ENCODE measurements around the gene OVOL2.
"Not testable (repeated sequence)": the region's sequence is repeated elsewhere in the genome, so short reads cannot be mapped to it uniquely, and the experiment has no call there.

Gene OVOL2

DNA sequence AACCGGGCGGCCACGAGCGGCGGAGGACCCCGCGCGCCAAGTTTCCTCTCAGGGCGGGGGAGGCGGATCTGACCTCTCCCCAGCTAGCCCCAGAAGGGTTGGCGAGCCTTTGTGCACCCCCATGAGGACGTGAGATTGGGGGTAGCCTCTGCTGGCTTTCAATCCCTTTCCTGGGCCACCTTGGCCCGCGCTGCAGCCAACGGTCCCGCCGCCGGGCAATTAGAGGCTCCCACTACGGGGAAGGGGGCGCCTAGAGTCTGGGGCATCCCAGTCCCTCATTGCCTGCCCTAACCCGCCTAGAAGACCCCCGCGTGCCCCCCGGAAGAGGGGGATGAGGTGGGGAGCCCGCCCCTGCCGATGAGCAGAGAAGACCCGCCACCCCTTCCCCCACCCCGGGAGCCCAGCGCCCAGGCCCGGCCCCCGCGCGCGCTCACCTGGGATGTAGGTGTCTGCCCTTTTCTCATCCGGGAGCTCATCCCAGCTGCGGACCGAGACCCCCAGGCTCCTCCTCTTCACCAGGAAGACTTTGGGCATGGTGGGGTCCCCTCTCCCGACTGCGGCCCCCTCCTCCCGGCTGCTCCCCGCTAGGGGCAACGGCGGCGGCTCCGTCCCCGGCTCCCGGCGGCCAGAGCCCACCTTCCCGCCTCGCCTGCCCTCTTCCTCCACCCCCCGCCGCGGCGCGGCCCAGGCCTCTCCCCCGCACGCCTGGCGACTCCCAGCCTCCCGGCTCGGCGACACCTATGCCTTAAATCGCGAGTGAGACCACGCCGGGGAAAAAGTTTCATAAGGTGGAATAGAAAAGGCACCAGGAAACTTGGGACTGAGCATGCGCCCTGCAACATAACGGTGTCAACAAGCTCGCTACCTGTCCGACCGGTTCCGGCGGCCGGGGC, at the start of gene OVOL2:
TSS of gene OVOL2 (minus strand) at position 816 of the 893 bp plus-strand sequence. CDS start at position 534, 282 bp downstream.
- H3K36me3 ChIP-seq (ENCODE audit: insufficient read depth, insufficient read length, low read length), result no peaks in the 10 kb centered on the region
- H3K9ac ChIP-seq (ENCODE audit: insufficient read length, low read depth), result peak within 1 kb of the TSS; percentile 42
- no peak for DNase-seq (ENCODE audit: low read depth, low spot score)
- H3K27me3 ChIP-seq (ENCODE audit: insufficient read depth, insufficient read length), result peaks cover 75% of the 10 kb centered on the region
- peak within 1 kb of the TSS; percentile 46 for H3K4me3 ChIP-seq (ENCODE audit: insufficient read length, low read depth)
- H3K9me3 ChIP-seq (ENCODE audit: insufficient read depth, low read length), result no peaks in the 10 kb centered on the region
- no peak for TF ChIP-seq ZNF274 (IDR thresholded peaks at IDR 0.05; ENCODE audit: low read depth, low read length)
- TF ChIP-seq SUZ12 (IDR thresholded peaks at IDR 0.05; ENCODE audit: extremely low read depth, insufficient read depth, insufficient read length), result no peak
- no peak for TF ChIP-seq YY1 (IDR thresholded peaks at IDR 0.05; ENCODE audit: insufficient read depth, insufficient read length)
- H3K4me1 ChIP-seq (ENCODE audit: insufficient read depth, insufficient read length), result peaks cover 8% of the 10 kb centered on the region

DNA sequence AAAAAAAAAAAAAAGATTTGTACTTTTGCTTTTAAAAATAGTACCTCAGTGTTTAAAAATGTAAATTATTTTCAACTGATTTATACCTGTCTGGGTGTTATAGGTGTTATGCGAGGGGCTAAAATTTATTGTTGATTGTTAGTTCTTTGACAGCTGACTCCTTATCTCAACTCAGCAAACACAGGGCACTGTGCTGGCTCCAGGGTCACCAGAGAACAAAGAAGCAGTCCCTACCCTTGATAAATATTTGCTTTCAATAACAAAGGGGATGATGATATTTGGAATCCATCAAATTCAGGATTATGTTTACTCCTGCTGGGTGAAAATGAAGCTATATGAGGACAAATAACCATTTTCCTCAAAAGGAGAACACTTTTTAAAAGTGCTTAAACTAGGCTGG, 45.8 kb upstream of the OVOL2 start:
- DNase-seq (ENCODE audit: low read depth, low spot score), result no peak
- no peaks in the 10 kb centered on the region for H3K9me3 ChIP-seq (ENCODE audit: insufficient read depth, low read length)
- H3K36me3 ChIP-seq (ENCODE audit: insufficient read depth, insufficient read length, low read length), result no peaks in the 10 kb centered on the region
- H3K27me3 ChIP-seq (ENCODE audit: insufficient read depth, insufficient read length), result no peaks in the 10 kb centered on the region
- H3K4me1 ChIP-seq (ENCODE audit: insufficient read depth, insufficient read length), result no peaks in the 10 kb centered on the region
- H3K4me3 ChIP-seq (ENCODE audit: insufficient read length, low read depth), result no peak overlapping the region
- H3K9ac ChIP-seq (ENCODE audit: insufficient read length, low read depth), result no peak overlapping the region
- no peak for TF ChIP-seq YY1 (IDR thresholded peaks at IDR 0.05; ENCODE audit: insufficient read depth, insufficient read length)
- TF ChIP-seq ZNF274 (IDR thresholded peaks at IDR 0.05; ENCODE audit: low read depth, low read length), result no peak

DNA sequence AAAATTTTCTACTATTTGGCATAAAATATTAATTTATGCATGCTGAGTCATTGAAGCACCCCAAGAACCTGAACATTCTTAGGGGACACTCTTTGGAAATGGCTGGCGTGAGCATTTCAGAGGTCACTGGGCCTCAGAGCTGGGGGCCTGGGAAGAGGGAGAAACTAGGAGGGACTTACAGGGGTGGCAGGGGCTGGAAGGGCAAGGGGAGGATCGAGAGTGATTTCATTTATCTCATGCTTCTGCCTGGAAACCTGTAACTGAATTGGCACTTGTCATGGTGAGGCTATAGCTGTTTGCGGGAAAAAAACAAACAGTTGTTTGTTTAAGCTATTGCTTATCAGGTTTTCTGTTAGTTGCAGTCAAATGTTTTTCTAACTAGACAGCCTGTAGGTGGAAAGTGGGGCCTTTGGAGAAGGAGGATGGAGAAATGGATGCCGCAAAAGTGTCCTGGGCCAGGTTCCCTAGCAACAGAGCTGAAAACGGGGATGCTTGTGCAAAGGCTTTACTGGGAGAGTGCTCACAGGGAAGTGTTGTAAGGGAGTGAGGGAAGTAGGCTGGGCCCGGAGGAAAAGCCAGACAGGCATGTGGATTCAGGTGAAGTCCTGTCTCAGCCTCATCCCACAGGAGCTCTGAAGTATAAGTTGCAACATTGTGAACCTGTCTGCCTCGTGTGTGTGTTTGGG, 43.6 kb upstream of the OVOL2 start:
- H3K36me3 ChIP-seq (ENCODE audit: insufficient read depth, insufficient read length, low read length), result no peaks in the 10 kb centered on the region
- TF ChIP-seq SUZ12 (IDR thresholded peaks at IDR 0.05; ENCODE audit: extremely low read depth, insufficient read depth, insufficient read length) (no peak), ZNF274 (IDR thresholded peaks at IDR 0.05; ENCODE audit: low read depth, low read length) (no peak), YY1 (IDR thresholded peaks at IDR 0.05; ENCODE audit: insufficient read depth, insufficient read length) (no peak)
- H3K9me3 ChIP-seq (ENCODE audit: insufficient read depth, low read length), result no peaks in the 10 kb centered on the region
- DNase-seq (ENCODE audit: low read depth, low spot score), result no peak
- no peak overlapping the region for H3K9ac ChIP-seq (ENCODE audit: insufficient read length, low read depth)
- no peak overlapping the region for H3K4me3 ChIP-seq (ENCODE audit: insufficient read length, low read depth)
- H3K27me3 ChIP-seq (ENCODE audit: insufficient read depth, insufficient read length), result no peaks in the 10 kb centered on the region
- H3K4me1 ChIP-seq (ENCODE audit: insufficient read depth, insufficient read length), result no peaks in the 10 kb centered on the region

DNA sequence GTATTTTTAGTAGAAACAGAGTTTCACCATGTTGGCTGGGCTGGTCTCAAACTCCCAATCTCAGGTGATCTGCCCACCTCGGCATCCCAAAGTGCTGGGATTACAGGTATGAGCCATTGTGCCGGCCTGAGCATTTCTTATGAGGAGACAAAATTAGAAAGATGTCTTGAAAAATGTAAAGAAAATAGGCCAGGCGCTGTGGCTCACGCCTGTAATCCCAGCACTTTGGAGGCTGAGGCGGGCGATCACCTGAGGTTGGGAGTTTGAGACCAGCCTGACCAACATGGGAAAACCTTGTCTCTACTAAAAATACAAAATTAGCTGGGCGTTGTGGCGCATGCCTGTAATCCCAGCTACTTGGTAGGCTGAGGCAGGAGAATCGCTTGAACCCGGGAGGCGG, 42.9 kb upstream of the OVOL2 start:
- not testable (repeated sequence) for H3K27me3 ChIP-seq (ENCODE audit: insufficient read depth, insufficient read length); H3K36me3 ChIP-seq (ENCODE audit: insufficient read depth, insufficient read length, low read length); H3K9ac ChIP-seq (ENCODE audit: insufficient read length, low read depth); H3K4me1 ChIP-seq (ENCODE audit: insufficient read depth, insufficient read length); H3K4me3 ChIP-seq (ENCODE audit: insufficient read length, low read depth); H3K9me3 ChIP-seq (ENCODE audit: insufficient read depth, low read length); DNase-seq (ENCODE audit: low read depth, low spot score)

DNA sequence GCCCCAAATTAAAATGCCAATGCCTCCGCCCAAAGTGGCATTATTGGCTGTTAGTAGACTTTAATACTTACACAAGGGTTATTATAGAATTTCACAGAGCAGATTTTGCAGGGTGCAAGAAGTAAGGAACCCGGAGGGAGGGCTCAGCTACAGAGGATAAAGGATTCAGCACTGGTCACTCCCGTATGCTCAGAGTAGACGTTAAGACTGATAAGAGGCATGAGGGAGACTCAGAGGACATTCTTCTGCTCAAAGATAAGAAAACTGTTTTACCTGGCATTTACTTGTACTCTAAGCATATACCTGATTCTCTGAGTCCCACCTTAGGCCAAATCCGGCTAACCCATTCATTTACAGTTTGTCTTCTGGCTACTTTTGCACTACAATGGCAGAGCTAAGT, 36.5 kb upstream of the OVOL2 start:
- Histone ChIP-seq H3K9me3 (ENCODE audit: insufficient read depth, low read length) (no peaks in the 10 kb centered on the region), H3K9ac (ENCODE audit: insufficient read length, low read depth) (no peak overlapping the region), H3K27me3 (ENCODE audit: insufficient read depth, insufficient read length) (no peaks in the 10 kb centered on the region), H3K36me3 (ENCODE audit: insufficient read depth, insufficient read length, low read length) (no peaks in the 10 kb centered on the region), H3K4me1 (ENCODE audit: insufficient read depth, insufficient read length) (no peaks in the 10 kb centered on the region), H3K4me3 (ENCODE audit: insufficient read length, low read depth) (no peak overlapping the region)
- TF ChIP-seq YY1 (IDR thresholded peaks at IDR 0.05; ENCODE audit: insufficient read depth, insufficient read length), result no peak
- TF ChIP-seq ZNF274 (IDR thresholded peaks at IDR 0.05; ENCODE audit: low read depth, low read length), result no peak
- TF ChIP-seq SUZ12 (IDR thresholded peaks at IDR 0.05; ENCODE audit: extremely low read depth, insufficient read depth, insufficient read length), result no peak
- no peak for DNase-seq (ENCODE audit: low read depth, low spot score)

DNA sequence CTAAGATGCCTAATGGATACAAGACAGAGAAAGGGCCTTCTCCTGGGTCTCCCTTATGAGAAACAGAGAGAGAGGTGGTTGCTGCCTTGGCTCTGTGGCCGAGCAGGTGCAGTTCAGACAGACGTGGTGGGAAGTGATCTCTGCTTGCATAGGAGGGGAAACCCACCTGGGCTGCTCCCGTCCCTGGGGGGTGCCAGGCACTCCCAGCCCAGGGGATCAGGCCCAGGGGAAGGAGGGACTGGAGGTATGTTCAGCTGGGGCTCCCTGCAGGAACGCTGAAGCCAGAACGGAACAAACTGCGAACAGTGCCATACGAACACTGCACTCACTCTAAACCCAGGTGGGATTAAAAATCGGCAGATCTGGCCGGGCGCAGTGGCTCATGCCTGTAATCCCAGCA, 35.7 kb upstream of the OVOL2 start:
- TF ChIP-seq ZNF274 (IDR thresholded peaks at IDR 0.05; ENCODE audit: low read depth, low read length), result no peak
- no peak for TF ChIP-seq YY1 (IDR thresholded peaks at IDR 0.05; ENCODE audit: insufficient read depth, insufficient read length)
- TF ChIP-seq SUZ12 (IDR thresholded peaks at IDR 0.05; ENCODE audit: extremely low read depth, insufficient read depth, insufficient read length), result no peak
- no peaks in the 10 kb centered on the region for H3K27me3 ChIP-seq (ENCODE audit: insufficient read depth, insufficient read length)
- no peak overlapping the region for H3K4me3 ChIP-seq (ENCODE audit: insufficient read length, low read depth)
- H3K9ac ChIP-seq (ENCODE audit: insufficient read length, low read depth), result no peak overlapping the region
- H3K36me3 ChIP-seq (ENCODE audit: insufficient read depth, insufficient read length, low read length), result no peaks in the 10 kb centered on the region
- no peaks in the 10 kb centered on the region for H3K9me3 ChIP-seq (ENCODE audit: insufficient read depth, low read length)
- DNase-seq (ENCODE audit: low read depth, low spot score), result no peak
- no peaks in the 10 kb centered on the region for H3K4me1 ChIP-seq (ENCODE audit: insufficient read depth, insufficient read length)

DNA sequence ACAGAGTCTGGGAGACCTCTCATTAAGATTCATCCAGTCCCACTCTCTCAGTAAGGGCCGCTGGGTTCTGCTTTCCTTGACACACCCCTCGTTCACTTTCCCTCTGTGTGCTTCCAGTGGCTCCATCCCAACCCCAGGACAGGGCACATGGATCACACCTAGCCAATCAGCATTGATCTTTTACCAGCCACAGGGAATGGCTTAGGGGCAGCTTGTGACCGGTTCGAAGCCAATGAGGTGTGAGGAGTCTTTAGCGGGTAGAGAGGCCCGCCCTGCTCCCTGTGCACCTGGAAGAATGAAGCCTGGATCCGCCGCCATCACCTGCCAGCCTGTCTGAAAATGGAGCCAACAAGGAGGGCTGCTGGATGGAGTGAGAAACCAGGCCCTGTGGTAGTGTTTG, 35.2 kb upstream of the OVOL2 start:
- no peak overlapping the region for H3K9ac ChIP-seq (ENCODE audit: insufficient read length, low read depth)
- no peaks in the 10 kb centered on the region for H3K36me3 ChIP-seq (ENCODE audit: insufficient read depth, insufficient read length, low read length)
- no peak for TF ChIP-seq YY1 (IDR thresholded peaks at IDR 0.05; ENCODE audit: insufficient read depth, insufficient read length)
- no peak for TF ChIP-seq ZNF274 (IDR thresholded peaks at IDR 0.05; ENCODE audit: low read depth, low read length)
- no peak for TF ChIP-seq SUZ12 (IDR thresholded peaks at IDR 0.05; ENCODE audit: extremely low read depth, insufficient read depth, insufficient read length)
- no peak overlapping the region for H3K4me3 ChIP-seq (ENCODE audit: insufficient read length, low read depth)
- H3K4me1 ChIP-seq (ENCODE audit: insufficient read depth, insufficient read length), result no peaks in the 10 kb centered on the region
- DNase-seq (ENCODE audit: low read depth, low spot score), result no peak
- H3K9me3 ChIP-seq (ENCODE audit: insufficient read depth, low read length), result no peaks in the 10 kb centered on the region
- H3K27me3 ChIP-seq (ENCODE audit: insufficient read depth, insufficient read length), result no peaks in the 10 kb centered on the region

Data from NT2/D1 (cell line).